GM18873 (cell line): ENCODE data around the gene TNRC6A.
"Not testable (repeated sequence)": the region's sequence is repeated elsewhere in the genome, so short reads cannot be mapped to it uniquely, and the experiment has no call there.

ENCODE experiments used
- ATAC-seq: cut with Tn5 transposase; IDR thresholded peaks from one replicate; pipeline ENCODE4 v1.9.1; 2021; ENCODE audit warnings: mild to moderate bottlenecking, moderate library complexity, moderate number of reproducible peaks; ENCODE audit not compliant: unreplicated experiment, low FRiP score

The TNRC6A gene

DNA sequence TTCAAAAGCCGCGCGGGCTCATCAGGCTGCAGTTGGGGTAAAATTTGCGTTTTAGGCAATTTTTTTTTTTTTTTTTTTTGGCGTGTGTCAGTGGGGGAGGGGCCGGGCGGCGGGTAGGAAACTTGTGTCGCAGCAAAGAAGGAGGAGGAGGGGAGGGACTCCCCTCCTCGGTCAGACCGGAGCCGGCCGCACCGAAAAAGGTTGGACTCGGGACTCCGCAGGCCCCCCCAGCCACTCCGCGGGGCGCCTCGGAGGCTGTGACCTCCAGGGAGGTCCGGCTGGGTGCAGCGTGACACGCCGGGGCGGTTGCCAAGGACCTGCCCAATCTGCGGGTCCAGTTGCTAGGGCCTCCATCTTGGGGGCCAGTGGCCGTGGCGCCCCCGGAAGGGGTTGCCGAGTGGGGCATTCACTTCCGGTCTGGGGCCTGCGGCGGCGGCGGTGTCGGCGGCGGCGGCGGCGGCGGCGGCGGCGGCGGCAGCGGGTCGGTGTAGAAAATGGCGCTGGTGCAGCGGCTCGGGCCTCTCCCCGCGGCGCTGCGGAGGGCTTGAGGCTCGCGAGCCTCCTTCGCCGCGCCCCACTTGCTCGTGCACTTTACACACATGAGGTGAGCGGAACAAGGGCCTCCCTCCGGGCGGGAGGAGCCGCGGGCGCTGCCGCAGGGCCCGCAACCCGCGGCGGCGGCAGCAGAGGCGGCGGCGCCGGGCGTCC lies at the start of gene TNRC6A:
TNRC6A (plus strand) TSS at position 409 of the 708 bp plus-strand sequence; CDS start at position 600, 191 bp downstream.
- ATAC-seq: peak; percentile 86

DNA sequence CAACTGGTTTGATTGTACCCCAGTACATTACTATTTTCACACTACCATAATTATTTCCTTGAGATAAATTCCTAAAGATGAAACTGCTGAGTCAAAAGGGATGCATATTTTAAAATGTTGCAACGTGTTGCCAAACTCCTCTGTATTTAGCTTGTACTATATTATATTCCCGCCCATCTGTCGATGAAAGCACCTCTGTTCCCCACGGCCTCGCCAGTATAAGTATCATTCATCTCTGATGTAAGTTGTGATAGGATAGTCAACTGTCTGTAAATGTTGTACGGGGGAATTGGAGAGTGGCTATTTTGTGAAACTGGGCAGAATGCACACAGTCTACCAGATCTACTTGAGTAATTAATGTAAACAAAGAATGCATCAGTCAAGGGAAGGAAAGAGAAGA lies 47.7 kb upstream of the TNRC6A start:
- ATAC-seq: no peak

DNA sequence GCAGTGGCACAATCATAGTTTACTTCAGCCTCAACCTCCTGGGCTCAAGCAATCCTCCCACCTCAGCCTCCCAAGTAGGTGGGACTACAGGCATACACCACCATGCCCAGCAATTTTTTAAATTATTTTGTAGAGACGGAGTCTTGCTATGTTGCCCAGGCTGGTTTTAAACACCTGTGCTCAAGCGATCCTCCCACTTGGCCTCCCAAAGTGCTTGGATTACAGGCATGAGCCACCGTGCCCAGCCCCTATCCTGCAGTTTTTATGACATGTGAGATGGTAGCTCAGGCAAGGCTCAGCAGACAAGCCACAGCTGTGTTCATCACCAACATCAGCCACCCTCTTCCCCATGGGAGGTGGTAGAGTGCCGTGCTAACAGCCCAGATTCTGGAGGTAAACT lies 46.2 kb upstream of the TNRC6A start:
- ATAC-seq: no peak

DNA sequence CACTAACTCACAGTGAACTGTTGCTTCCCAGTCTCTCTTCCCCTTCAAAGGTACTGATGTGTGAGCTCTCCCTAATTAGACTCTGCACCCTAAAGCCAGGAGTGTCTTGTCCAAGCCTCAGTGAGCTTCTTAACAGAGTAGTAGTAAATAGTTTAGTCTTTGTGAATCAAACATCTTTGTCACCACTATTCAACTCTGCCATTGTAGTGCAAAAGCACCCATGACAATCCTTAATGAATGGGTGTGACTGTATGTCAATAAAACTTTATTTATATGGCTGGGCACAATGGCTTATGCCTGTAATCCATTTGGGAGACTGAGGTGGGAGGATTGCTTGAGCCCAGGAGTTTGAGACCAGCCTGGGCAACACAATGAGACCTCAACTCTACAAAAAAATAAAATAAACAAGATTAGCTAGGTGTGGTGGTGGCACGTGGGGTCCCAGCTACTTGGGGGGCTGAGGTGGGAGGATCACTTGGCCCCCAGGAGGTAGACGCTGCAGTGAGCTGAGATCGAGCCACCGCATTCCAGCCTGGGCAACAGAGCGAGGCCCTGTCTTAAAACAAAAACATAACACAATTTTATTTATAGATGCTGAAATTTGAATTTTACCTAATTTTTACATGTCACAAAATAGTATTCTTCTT lies 45.5 kb upstream of the TNRC6A start:
- ATAC-seq: no peak

DNA sequence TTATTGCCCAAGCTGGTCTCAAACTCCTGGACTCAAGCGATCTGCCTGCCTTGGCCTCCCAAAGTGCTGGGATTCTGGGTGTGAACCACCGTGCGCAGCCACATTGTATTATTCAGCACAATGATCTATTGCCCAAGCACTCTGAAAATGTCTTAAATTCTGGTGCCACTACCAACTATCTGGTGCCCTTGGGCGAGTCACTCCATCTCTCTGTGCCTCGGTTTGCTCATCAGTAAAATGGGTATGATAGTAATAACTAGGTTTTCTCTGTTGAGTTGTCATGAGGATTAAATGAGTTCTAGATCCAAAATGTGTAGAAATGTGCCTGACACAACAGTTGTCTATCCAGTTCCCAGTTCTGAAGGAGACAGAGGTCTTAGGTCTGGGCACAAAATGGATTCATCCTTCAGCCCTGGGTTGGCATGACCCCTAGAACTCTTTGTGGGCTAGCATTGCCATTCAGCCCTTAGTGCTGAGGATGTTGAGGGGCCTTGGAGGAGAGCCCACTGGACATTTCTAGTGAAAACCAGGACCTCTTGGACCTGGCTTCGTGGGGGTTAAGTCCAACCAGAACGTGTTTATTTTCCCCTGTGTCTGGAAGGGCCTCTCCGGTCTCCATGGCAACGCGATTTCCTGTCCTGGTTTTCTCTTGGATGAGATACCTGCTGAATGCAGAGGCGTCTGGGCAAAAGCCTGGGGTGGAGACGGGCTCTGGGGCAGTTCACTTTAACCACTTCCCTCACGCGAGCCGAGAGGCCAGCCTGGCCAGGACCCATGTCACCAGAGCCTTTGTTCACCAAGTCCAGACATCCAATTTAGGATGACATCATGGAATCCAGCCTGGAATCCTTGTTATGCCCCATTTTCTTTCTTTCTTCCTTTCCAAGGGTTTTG lies 43.7 kb upstream of the TNRC6A start:
- ATAC-seq: no peak

DNA sequence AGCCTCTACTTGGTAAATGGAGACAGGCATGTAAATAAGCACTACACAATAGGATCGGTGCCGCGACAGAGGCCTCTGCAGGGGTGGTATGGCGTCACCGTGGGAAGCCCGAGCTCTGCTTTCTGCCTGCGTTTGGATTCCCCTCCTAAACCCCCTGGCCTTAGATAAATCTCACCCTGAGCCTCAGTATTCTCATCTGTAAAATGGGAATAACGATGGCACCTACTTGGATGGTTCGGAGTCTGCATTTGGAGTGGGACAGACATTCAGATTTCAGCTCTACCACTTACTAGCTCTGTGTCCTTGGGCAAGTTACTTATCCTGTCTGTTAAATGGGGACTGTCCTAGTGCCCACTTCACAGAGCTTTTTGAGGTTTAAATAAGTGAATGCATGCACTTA lies 42.8 kb upstream of the TNRC6A start:
- no peak for ATAC-seq

DNA sequence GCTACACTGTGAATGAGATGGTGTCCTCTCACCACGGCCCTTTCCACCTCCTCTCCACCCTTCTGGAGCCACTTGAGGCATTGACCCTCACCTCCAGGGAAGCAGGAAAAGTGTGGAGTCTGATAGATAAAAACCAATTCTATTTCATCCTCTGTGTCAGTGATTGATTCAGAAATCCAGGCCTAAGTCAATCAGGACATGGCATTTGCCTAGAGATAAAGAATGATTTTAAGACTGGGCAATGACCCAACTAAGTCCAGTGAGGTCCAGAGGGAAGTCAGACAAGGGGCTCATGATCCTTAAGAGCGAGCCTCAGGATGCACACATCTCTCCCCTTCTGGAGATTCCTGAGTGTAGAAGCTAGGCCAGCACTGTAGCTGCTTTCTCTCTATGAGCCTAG lies 41.1 kb upstream of the TNRC6A start:
- ATAC-seq: no peak

DNA sequence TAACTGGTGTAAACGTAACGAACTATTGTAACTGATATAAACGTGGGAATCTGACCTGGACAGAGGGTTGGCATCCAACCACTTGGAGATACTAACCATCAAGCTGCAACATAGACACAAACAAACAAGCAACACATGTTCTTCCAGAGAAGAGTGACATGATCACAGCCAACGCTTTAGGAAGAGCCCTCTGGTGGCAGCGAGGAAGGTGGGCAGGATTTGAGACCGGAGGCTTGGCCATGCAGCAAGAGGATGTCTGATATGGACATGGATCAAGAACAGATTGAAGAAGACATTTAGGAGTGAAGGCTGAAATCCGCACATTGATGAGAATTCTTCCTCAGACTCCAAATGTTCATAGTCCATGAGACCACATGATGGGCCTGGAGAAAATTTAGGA lies 40.3 kb upstream of the TNRC6A start:
- ATAC-seq: no peak

DNA sequence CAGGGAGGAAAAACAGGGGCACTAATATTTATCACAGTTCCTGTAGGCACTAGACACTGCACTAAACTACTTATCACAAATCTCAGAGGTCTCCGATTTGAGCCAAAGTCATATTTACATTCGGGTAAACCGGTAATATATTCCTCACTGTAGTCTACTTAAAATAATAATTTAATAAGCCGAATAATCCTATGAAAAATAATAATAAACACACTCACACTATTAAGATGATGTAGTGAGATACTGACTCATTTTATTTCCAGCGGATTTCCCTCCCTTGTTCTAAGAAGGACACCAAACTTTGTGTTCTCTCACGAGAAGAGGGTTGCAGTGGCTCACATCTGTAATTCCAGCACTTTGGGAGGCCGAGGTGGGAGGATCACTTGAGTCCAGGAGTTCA lies 36.6 kb upstream of the TNRC6A start:
- ATAC-seq: no peak

DNA sequence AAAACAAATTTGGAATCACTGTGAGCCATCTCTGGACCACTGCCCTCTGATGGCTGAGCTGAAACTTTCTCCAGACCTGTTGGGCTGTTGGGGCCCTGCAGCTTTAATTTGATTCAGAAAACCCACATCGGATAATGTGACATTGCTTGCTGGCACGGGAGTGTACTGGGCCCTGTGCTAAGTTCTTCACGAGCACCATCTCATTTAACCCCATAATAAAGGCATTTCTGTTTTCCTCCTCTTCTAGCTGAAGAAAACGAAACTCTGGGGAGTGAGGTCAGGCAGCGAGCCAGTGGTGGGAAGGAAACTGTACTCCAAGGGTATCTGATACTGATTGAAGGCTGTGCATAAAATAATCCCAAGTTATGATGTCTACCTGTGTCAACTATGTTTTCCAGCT lies 34.5 kb upstream of the TNRC6A start:
- no peak for ATAC-seq

DNA sequence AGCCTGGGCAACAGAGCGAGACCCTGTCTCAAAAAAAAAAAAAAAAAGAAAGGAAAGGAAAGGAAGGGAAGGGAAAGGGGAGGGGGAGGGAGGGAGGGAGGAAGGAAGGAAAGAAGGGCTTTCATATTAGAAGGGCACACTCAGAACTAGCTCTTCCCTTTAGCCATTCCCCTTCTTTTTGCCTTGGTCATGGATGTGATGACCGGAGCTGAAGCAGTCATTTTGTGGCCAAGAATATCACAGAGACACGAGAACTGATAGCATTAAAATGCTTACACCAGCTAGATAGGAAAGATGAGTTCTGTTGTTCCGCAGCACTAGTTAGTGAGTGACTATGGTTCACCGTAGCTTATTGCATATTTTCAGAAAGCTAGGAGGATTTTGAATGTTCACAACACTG lies 32.8 kb upstream of the TNRC6A start:
- ATAC-seq: no peak

DNA sequence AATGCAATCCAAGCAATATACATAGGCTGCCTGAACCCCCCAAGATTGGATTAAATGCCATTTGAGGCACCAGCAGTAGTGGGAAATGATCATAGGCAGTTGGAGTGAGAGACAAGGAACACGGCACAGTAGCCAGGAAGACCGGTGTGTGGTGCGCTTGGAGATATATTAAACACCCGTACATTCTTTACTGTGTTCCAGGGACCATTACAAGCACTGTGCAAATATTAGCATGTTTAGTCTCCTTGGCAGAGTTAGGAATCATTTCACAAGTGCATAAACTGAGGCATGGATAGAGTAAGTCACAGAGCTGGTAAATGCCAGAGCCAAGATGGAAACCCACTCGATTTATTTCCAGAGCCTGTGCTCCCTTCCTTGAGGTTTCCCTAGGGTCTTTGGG lies 31.1 kb upstream of the TNRC6A start:
- no peak for ATAC-seq

DNA sequence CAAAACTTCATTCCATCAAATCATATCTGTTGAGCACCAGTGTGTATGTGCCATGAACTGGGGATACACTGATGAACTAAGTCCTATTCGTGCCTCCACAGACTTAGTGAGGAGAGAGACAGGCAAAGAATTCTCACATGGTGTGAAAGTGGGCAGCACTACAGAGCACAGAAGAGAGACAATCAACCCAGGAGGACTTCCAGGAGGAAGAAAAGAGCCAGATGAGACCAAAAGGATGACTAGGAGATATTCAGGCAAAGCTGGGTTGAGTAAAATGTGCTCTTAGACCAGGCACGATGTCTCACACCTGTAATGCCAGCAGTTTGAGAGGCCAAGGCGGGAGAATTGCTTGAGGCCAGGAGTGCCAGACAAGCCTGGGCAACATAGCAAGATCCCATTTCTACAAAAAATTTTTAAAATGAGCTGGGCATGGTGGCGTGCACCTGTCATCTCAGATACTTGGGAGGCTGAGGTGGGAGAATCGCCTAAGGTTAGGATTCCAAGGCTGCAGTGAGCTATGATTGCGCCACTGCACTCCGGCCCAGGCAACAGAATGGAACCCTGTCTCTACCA lies 30.2 kb upstream of the TNRC6A start:
- no peak for ATAC-seq

DNA sequence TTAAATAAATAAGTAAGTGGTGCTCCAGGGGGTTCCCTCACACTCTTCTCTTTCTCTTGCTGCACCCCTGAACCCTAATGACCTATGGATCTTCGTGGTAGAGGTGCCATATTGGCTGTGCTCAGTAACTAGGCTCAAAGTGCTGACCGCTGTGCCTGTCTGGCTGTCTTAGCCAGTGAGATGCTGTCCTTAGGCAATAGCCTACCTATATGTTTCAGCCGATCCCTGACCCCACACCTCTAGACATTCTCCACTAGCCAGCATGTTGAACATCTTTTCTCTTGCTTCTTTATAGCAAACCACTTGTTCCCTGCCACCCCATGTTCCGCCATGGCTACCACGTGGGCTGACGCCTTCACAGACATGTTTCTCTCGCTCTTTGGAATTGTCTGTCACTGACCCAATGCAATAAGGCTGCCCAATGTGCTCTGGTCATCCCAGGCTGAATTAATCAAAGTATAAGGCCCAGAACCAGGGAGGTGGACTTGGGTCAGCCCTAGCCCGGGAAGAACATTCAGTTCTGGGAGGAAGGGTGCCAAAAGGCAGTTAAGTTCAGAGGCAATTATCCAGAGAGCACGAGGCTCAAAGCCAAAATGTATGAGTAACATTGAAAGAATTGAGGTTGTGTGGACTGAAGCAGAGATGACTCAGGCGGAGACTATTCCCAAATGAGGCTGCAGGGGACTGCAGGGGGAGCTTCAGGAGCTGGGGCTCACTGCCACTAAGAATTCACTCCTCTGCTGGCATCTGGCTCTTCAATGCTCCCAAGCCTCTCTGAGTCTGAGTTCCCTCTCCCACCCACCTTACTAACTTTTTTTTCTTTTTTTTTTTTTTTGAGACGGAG lies 28.7 kb upstream of the TNRC6A start:
- no peak for ATAC-seq

DNA sequence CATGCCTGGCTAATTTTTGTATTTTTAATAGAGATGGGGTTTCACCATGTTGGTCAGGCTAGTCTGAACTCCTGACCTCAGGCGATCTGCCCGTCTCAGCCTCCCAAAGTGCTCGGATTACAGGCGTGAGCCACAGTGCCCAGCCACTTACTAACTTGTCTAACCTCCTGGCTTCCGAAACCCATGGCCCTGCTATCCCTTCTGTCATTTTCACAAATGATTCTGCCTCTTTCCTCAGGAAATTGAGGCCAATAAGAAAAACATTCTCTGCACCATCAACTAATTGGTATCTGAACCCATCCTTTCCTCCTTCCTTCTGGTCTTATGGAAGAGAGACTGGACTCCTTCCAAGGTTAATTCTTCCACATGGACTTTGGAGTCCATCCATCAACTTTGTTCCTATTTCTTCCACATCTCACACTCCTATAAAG lies 27.9 kb upstream of the TNRC6A start:
- ATAC-seq: no peak

DNA sequence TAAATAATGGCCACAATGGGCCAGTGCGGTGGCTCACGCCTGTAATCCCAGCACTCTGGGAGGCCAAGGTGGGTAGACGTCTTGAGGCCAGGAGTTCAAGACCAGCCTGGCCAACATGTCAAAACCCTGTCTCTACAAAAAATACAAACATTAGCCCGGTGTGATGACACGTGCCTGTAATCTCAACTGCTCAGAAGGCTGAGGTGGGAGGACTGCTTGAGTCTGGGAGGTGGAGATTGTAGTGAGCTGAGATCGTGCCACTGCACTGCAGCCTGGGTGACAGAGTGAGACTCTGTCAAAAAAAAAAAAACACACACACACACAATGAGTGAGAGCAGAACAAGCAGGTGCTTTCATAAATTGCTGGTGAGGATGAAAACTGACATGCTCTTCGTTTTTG lies 21.7 kb upstream of the TNRC6A start:
- ATAC-seq: not testable (repeated sequence)

DNA sequence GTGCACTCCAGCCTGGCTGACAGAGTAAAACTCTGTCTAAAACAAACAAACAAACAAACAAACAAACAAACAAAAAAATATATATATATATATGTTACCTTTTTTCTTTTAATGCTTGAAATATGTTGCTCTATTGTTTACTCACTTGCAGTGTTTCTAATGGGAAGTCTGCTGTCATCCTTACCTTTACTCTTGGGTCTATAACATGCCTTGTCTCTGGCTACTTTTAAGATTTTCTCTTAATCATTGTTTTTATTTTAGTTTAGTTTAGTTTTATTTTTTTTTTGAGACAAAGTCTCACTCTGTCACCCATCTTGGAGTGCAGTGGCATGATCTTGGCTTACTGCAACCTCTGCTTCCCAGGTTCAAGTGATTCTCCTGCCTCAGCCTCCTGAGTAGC lies 16.1 kb upstream of the TNRC6A start:
- no peak for ATAC-seq

DNA sequence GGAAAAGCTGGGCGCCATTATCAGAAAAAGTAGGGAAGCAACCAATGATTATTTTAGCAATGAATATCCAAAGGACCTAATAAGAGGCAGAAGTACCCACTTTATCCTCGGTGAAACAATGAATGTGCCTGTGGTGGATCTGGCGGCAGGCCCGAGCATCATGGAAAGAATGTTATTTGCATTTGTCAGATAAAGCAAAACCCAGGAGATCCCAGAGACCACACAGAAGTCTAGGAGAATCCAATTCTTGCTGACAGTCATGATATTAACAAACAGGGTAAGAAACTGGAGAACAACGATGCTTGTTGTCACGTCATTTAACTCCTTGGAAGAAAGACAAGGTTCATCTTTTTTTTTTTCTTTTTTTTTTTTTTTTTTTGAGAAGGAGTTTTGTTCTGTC lies 12.0 kb upstream of the TNRC6A start:
- no peak for ATAC-seq

DNA sequence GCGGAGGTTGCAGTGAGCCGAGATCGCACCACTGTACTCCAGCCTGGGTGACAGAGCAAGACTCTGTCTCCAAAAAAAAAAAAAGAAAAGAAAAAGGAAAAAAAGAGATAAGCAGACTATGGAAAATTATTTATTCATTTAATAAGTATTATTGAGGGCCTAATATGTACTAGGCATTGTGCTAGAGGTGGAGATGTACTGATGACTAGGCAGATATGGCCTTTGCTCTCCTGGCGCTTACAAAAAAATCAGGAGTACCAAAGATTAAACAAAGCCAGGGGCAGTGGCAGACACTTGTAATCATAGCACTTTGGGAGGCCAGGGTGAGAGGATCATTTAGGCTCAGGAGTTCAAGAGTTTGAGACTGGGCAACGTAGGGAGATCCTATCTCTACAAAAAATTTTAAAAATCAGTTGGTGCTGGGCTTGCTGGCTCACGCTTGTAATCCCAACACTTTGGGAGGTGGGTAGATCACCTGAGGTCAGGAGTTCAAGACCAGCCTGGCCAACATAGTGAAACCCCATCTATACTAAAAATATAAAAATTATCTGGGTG lies 10.4 kb upstream of the TNRC6A start:
- ATAC-seq: no peak

DNA sequence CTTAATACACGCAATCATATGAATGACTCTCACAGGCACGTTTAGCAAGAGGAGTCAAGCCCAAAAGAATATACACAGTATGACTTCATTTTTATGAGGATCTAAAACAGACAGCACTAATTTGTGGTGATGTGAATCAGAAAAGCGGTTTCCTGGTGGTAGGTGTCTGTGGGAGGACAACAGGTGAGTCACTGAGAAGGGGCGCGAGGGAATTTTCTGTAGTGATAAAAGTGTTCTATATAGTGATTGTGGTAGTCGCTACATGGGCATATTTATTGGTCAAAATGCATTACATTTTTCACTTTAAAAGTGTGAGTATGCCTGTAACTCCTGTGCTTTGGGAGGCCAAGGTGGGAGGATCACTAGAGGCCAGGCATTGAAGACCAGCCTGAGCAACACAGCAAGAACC lies 7.6 kb upstream of the TNRC6A start:
- no peak for ATAC-seq
